ENCODE data around the gene SERPINE1. TPM values are rescaled to one million over a fixed set of nuclear protein-coding genes. Genes with fewer than 3 reads are reported as not detected.
A peak's percentile ranks its signal among the peaks of the same experiment; 100 is the strongest.

Gene SERPINE1
- total and polyA plus RNA-seq, 2 of the 4 experiments (the other 2 are of a cell fraction), result 1,441 to 2,783 TPM

DNA sequence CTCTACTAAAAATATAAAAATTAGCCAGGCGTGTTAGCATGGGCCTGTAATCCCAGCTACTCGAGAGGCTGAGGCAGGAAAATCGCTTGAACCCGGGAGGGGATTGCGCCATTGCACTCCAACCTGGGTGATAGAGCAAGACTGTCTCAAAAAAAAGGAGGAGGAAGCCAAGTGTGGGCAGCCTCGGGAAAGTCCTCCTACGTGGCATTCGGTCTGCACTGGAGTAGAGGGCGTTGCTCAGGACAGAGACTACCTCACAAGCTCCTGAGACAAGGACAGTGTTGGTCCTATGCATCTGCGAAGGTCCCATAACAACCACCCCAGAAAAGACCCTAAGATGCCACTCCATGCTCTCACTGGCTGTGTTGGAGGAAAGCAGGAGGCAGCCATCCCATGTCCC is 10.0 kb upstream of the SERPINE1 start:
- no peaks in the 10 kb centered on the region for H3K27me3 ChIP-seq (ENCODE audit: control insufficient read depth, insufficient read depth, low read length)
- H3K9ac ChIP-seq (ENCODE audit: low read depth, low read length), result peak overlapping the region; percentile 26
- BruUV-seq (replicated peaks), result no TSS peak
- peaks cover 0 to 21% of the 10 kb centered on the region in 2 experiments; a peak in 2 of 4 replicates for H3K79me1 ChIP-seq (ENCODE audit: low read depth in 1 of 2, low read length in 2 of 2)
- in situ Hi-C loops (cut with MboI; ENCODE audit: low sequenced_read_pairs) (loop anchor here (25.0 kb wide), 1 partner anchor 680 kb away; the partner anchor contains the start of genes MEPCE, PPP1R35 and ZCWPW1), dilution Hi-C loops (cut with HindIII; ENCODE audit: low sequenced_read_pairs, unreplicated experiment) (no loop called here), intact Hi-C loops (cut with micrococcal nuclease) (loop anchor here (1.0 kb wide), 1 partner anchor 17 kb away; no protein-coding TSS in a partner anchor)
- CTCF ChIA-PET, result interaction anchor here (0.6 kb wide), 1 partner anchor 23 kb away, joined by 3 read pairs; no protein-coding TSS in a partner anchor
- DNase-seq, result no peak
- peak overlapping the region; percentile 74 for H2AFZ ChIP-seq (replicated peaks; ENCODE audit: low read length, poor library complexity)
- H3K4me2 ChIP-seq (ENCODE audit: low read depth, low read length), result no peak overlapping the region
- H3K18ac ChIP-seq (ENCODE audit: low read depth, low read length), result peak overlapping the region; percentile 90
- peak overlapping the region; percentile 98 for H2AK9ac ChIP-seq (replicated peaks; ENCODE audit: low read depth, low read length, poor library complexity)
- H2BK15ac ChIP-seq (ENCODE audit: low read depth, low read length), result peak overlapping the region; percentile 98
- H3K9me1 ChIP-seq (ENCODE audit: insufficient read depth, low read length), result peaks cover 26% of the 10 kb centered on the region
- H4K91ac ChIP-seq (ENCODE audit: insufficient read depth, low read depth, low read length), result peak overlapping the region; percentile 100
- peaks cover 13% of the 10 kb centered on the region for H3K4me1 ChIP-seq (ENCODE audit: control insufficient read depth, insufficient read depth, low read length)
- H4K5ac ChIP-seq (ENCODE audit: low read depth, low read length), result peak overlapping the region; percentile 83
- H3K9me3 ChIP-seq (ENCODE audit: control insufficient read depth, insufficient read depth, low read length), result no peaks in the 10 kb centered on the region
- H2AK5ac ChIP-seq (ENCODE audit: low read depth, low read length), result peak overlapping the region; percentile 99
- H2BK120ac ChIP-seq (ENCODE audit: low read depth, low read length), result peak overlapping the region; percentile 99
- TF ChIP-seq MAFK (IDR thresholded peaks at IDR 0.05; ENCODE audit: low read depth, low read length), result no peak
- TF ChIP-seq CEBPB (IDR thresholded peaks at IDR 0.05; ENCODE audit: low read depth, low read length), result peak; percentile 67
- TF ChIP-seq MAZ (IDR thresholded peaks at IDR 0.05; ENCODE audit: borderline replicate concordance, low read depth, low read length), result no peak
- peak overlapping the region; percentile 96 for H3K14ac ChIP-seq (replicated peaks; ENCODE audit: low read depth, low read length)
- H3K4ac ChIP-seq (ENCODE audit: low read depth, low read length), result peak overlapping the region; percentile 99
- peak overlapping the region; percentile 86 for H3K27ac ChIP-seq (ENCODE audit: insufficient read depth, low read length)
- peak overlapping the region; percentile 98 for H2BK5ac ChIP-seq (ENCODE audit: low read depth, low read length, poor library complexity, severe bottlenecking)
- POLR2A ChIA-PET (ENCODE audit: unreplicated experiment), result interaction anchor here (0.8 kb wide), 1 partner anchor 11 kb away, joined by 4 read pairs; no protein-coding TSS in a partner anchor
- H3K56ac ChIP-seq (ENCODE audit: extremely low read depth, insufficient read depth, low read length), result peak overlapping the region; percentile 95
- ATAC-seq (ENCODE audit: low read depth), result no peak; the same call in 1 of the 2 replicates
- no peak overlapping the region for H3K4me3 ChIP-seq (ENCODE audit: insufficient read depth, low read depth, low read length)
- H2BK20ac ChIP-seq (ENCODE audit: low read depth, low read length), result peak overlapping the region; percentile 98
- H4K8ac ChIP-seq (ENCODE audit: low read depth in 2 of 2, low read length in 2 of 2), result peak overlapping the region; percentile 87 to 97
- 84% methylated on average over 4 of the region's 10 CpGs; no CpG with 5 or more reads in 1 of the 2 experiments for WGBS, 2 experiments (ENCODE audit: extremely low coverage in 2 of 2, insufficient read length in 1 of 2)
- peak overlapping the region; percentile 96 for H3K23ac ChIP-seq (ENCODE audit: low read depth, low read length)
- no peaks in the 10 kb centered on the region for H4K20me1 ChIP-seq (ENCODE audit: insufficient read depth, low read length)
- no peaks in the 10 kb centered on the region for H3K36me3 ChIP-seq (ENCODE audit: control insufficient read depth, insufficient read depth, low read length)

Measured in IMR-90 (cell line).